HepG2 (cell line): ENCODE data around the gene COA5. TPM values are rescaled to one million over a fixed set of nuclear protein-coding genes. Genes with fewer than 3 reads are reported as not detected.

ENCODE experiments used
- ATF1 ChIP-seq: IDR thresholded peaks from 2 replicates; pipeline ENCODE4 v1.6.1; 2016; ENCODE audit warnings: mild to moderate bottlenecking, control low read depth
- CBX2 ChIP-seq, 2 experiments: fragments of 200-600 bp in 1 of 2; sonication (generic); formaldehyde crosslinking in 1 of 2; IDR thresholded peaks; 2 replicates each; pipeline versions ENCODE4 v1.7.0 to v1.8.1; 2018 to 2022; ENCODE audit warnings: low read depth in 2 of 2, low read length in 1 of 2, mild to moderate bottlenecking in 1 of 2, missing genetic modification reagents in 1 of 2
- CBX5 ChIP-seq: sonication (generic); formaldehyde crosslinking; IDR thresholded peaks from 2 replicates; pipeline ENCODE4 v1.4.0; 2020; ENCODE audit warnings: missing genetic modification reagents, borderline replicate concordance
- FLYWCH1 ChIP-seq: sonication (generic); formaldehyde crosslinking; IDR thresholded peaks from 2 replicates; pipeline ENCODE4 v1.8.1; 2023; ENCODE audit warnings: mild to moderate bottlenecking, missing genetic modification reagents
- NFE2L1 ChIP-seq: sonication (generic); formaldehyde crosslinking; IDR thresholded peaks from 2 replicates; pipeline ENCODE4 v1.4.0; 2020; ENCODE audit warnings: missing genetic modification reagents, mild to moderate bottlenecking, borderline replicate concordance
- REST ChIP-seq, 2 experiments: IDR thresholded peaks; 2 replicates each; pipeline ENCODE4 v1.6.1; 2011 to 2012; ENCODE audit warnings: low read length in 2 of 2, borderline replicate concordance in 1 of 2, low read depth in 1 of 2, mild to moderate bottlenecking in 1 of 2, moderate library complexity in 1 of 2
- REXO4 ChIP-seq: sonication (generic); formaldehyde crosslinking; IDR thresholded peaks from 2 replicates; pipeline ENCODE4 v1.8.0; 2022; ENCODE audit warnings: missing genetic modification reagents, mild to moderate bottlenecking, borderline replicate concordance
- RFXAP ChIP-seq: sonication (generic); formaldehyde crosslinking; IDR thresholded peaks from 2 replicates; pipeline ENCODE4 v1.4.0; 2020; ENCODE audit warnings: missing genetic modification reagents, borderline replicate concordance
- SALL2 ChIP-seq: sonication (generic); formaldehyde crosslinking; IDR thresholded peaks from 2 replicates; pipeline ENCODE4 v1.8.1; 2023; ENCODE audit warnings: mild to moderate bottlenecking, missing genetic modification reagents, inconsistent platforms
- TEAD3 ChIP-seq: optimal IDR thresholded peaks from 2 replicates; pipeline ENCODE3; 2016; ENCODE audit warnings: borderline replicate concordance
- XBP1 ChIP-seq: sonication (generic); formaldehyde crosslinking; IDR thresholded peaks from 2 replicates; pipeline ENCODE4 v1.5.0; 2020; ENCODE audit warnings: missing genetic modification reagents
- XRCC5 ChIP-seq: fragments of 200-400 bp; formaldehyde crosslinking; optimal IDR thresholded peaks from 2 replicates; pipeline ENCODE3; 2017; ENCODE audit warnings: mild to moderate bottlenecking, low read length
- ZNF224 ChIP-seq: sonication (generic); formaldehyde crosslinking; IDR thresholded peaks from 2 replicates; pipeline ENCODE4 v1.5.0; 2020; ENCODE audit warnings: mild to moderate bottlenecking, missing genetic modification reagents
- ZNF260 ChIP-seq: sonication (generic); formaldehyde crosslinking; IDR thresholded peaks from 2 replicates; pipeline ENCODE4 v1.4.0; 2020; ENCODE audit warnings: missing genetic modification reagents, low read depth, mild to moderate bottlenecking, borderline replicate concordance
- ZNF337 ChIP-seq: sonication (generic); formaldehyde crosslinking; IDR thresholded peaks from 2 replicates; pipeline ENCODE4 v1.5.1; 2020; ENCODE audit warnings: missing genetic modification reagents, low read depth, mild to moderate bottlenecking, borderline replicate concordance
- ZNF350 ChIP-seq: sonication (generic); formaldehyde crosslinking; IDR thresholded peaks from 2 replicates; pipeline ENCODE4 v1.4.0; 2020; ENCODE audit warnings: mild to moderate bottlenecking, low read depth, missing genetic modification reagents, borderline replicate concordance
- ZNF512B ChIP-seq: sonication (generic); formaldehyde crosslinking; IDR thresholded peaks from 2 replicates; pipeline ENCODE4 v1.5.1; 2020; ENCODE audit warnings: missing genetic modification reagents, mild to moderate bottlenecking, borderline replicate concordance
- ZNF552 ChIP-seq: sonication (generic); formaldehyde crosslinking; IDR thresholded peaks from 2 replicates; pipeline ENCODE4 v1.9.0; 2022; ENCODE audit warnings: missing genetic modification reagents, mild to moderate bottlenecking, borderline replicate concordance
- ZNF598 ChIP-seq: sonication (generic); formaldehyde crosslinking; IDR thresholded peaks from 2 replicates; pipeline ENCODE4 v1.5.1; 2020; ENCODE audit warnings: mild to moderate bottlenecking, missing genetic modification reagents, borderline replicate concordance
- ZNF703 ChIP-seq: sonication (generic); formaldehyde crosslinking; IDR thresholded peaks from 2 replicates; pipeline ENCODE4 v1.5.1; 2020; ENCODE audit warnings: missing genetic modification reagents, mild to moderate bottlenecking, moderate library complexity, borderline replicate concordance
- ZNF75D ChIP-seq: sonication (generic); formaldehyde crosslinking; IDR thresholded peaks from 2 replicates; pipeline ENCODE4 v1.8.1; 2023; ENCODE audit warnings: missing genetic modification reagents, mild to moderate bottlenecking, borderline replicate concordance
- ZNF782 ChIP-seq: sonication (generic); formaldehyde crosslinking; IDR thresholded peaks from 2 replicates; pipeline ENCODE4 v1.4.0; 2020; ENCODE audit warnings: missing genetic modification reagents, mild to moderate bottlenecking, borderline replicate concordance
- ZNF878 ChIP-seq: sonication (generic); formaldehyde crosslinking; IDR thresholded peaks from 2 replicates; pipeline ENCODE4 v1.8.1; 2023; ENCODE audit warnings: mild to moderate bottlenecking, missing genetic modification reagents, moderate library complexity
- polyA plus RNA-seq, 8 experiments: library from polyadenylated mRNA; depleted of rRNA in 3 of 8; stranded (reverse) in 7 of 8; unstranded in 1 of 8; fragments of >200 nt; fragmentation: Illumina TruSeq in 4 of 8; extraction: Trizol in 4 of 8; gene quantifications; 2 replicates each; pipeline versions ENCODE4 v1.2.1 to v1.2.3, GENCODE V29; 2011 to 2016; ENCODE audit warnings: low read depth in 4 of 8, missing spikeins in 1 of 8, mixed read lengths in 1 of 8; ENCODE audit not compliant: insufficient read depth in 1 of 8
- total RNA-seq, 5 experiments: library from RNA; depleted of rRNA; stranded (reverse); fragments of >200 nt; fragmentation: Illumina TruSeq; extraction: Trizol; gene quantifications; 2 replicates each; pipeline ENCODE4 v1.2.3, GENCODE V29; 2016; ENCODE audit warnings: low read depth in 1 of 5

Gene COA5
- total and polyA plus RNA-seq, 2 of the 13 experiments (the other 11 are each of a cell fraction or from before 2014, with no cell fraction given): 43.6 to 64.5 TPM

GRCh38 chr2:98583816-98584618 lies 24.3 kb downstream of the COA5 start (continued):
- TF ChIP-seq ZNF552 (CRISPR knock-in tag) (no peak), ZNF224 (CRISPR knock-in tag) (no peak), XBP1 (CRISPR knock-in tag) (no peak), CBX5 (CRISPR knock-in tag) (peak; percentile 77), ZNF703 (CRISPR knock-in tag) (no peak), SALL2 (CRISPR knock-in tag) (no peak), ZNF782 (CRISPR knock-in tag) (0 out of 2 replicates have a peak, but pooled peaks have one; percentile 56), CBX2 (IDR thresholded peaks at IDR 0.05; ENCODE audit: low read depth, low read length) (no peak), CBX2 (CRISPR knock-in tag; IDR thresholded peaks at IDR 0.05; ENCODE audit: low read depth) (no peak), ZNF350 (CRISPR knock-in tag) (peak; percentile 56), REXO4 (CRISPR knock-in tag) (no peak), NFE2L1 (CRISPR knock-in tag) (no peak), REST (IDR thresholded peaks at IDR 0.05; ENCODE audit: borderline replicate concordance in 1 of 2, low read depth in 1 of 2, low read length in 2 of 2) (no peak; a peak in 1 of 4 replicates), ZNF598 (CRISPR knock-in tag) (peak; percentile 93), ZNF878 (no peak), ZNF337 (CRISPR knock-in tag) (0 out of 2 replicates have a peak, but pooled peaks have one; percentile 71), ZNF512B (CRISPR knock-in tag) (no peak), ZNF75D (no peak), FLYWCH1 (CRISPR knock-in tag) (no peak), ZNF260 (CRISPR knock-in tag) (no peak), ATF1 (CRISPR knock-in tag) (no peak), TEAD3 (CRISPR knock-in tag) (peak; percentile 68), XRCC5 (peak; percentile 92), RFXAP (CRISPR knock-in tag) (0 out of 2 replicates have a peak, but pooled peaks have one; percentile 33)
